SK-N-DZ (cell line): ENCODE data around the gene INSL6. TPM values are rescaled to one million over a fixed set of nuclear protein-coding genes. Genes with fewer than 3 reads are reported as not detected.
"Not testable (repeated sequence)": the region's sequence is repeated elsewhere in the genome, so short reads cannot be mapped to it uniquely, and the experiment has no call there.

Experiments used
- DNase-seq: peaks from one replicate; pipeline ENCODE4 v3.0.0-alpha.2; 2015; ENCODE audit warnings: low spot score
- polyA plus RNA-seq, 2 experiments: library from polyadenylated mRNA; depleted of rRNA; stranded (reverse); fragments of >200 nt; gene quantifications; 2 replicates each; pipeline ENCODE4 v1.2.3, GENCODE V29; 2014

Gene INSL6, protein sequence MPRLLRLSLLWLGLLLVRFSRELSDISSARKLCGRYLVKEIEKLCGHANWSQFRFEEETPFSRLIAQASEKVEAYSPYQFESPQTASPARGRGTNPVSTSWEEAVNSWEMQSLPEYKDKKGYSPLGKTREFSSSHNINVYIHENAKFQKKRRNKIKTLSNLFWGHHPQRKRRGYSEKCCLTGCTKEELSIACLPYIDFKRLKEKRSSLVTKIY
- polyA plus RNA-seq (2014; cell fraction: cytosol; rRNA removed) = not detected in 2 replicates
- not detected in 2 replicates for polyA plus RNA-seq (2014; cell fraction: nucleus; rRNA removed)

- DNase-seq = no peak
Measured at GRCh38 chr9:5185220-5185840, at the start of gene INSL6. TSS of gene INSL6 (minus strand) at chr9:5185639. CDS start at chr9:5185602, 37 bp downstream.

DNA sequence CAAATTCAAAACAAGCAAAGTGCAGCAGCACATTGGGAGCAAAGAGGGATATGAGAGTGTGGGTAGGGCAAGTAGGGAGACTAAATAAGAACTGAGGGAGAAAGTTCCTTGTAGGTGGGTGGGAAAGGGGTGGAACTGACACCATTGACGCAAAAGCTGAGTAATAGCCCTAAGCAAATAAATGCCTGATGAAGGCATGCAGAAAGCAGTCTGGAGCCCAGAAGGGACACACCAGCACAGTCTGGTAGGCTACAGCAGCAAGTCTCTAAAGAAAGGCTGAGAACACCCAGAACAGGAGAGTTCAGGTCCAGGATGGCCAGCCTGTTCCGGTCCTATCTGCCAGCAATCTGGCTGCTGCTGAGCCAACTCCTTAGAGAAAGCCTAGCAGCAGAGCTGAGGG is 45.8 kb upstream of the INSL6 start, which contains the start of gene INSL4:
Gene INSL4 (plus strand): TSS at position 208 of the 400 bp plus-strand sequence. CDS start 105 bp downstream, at position 313.
- no peak for DNase-seq

DNA sequence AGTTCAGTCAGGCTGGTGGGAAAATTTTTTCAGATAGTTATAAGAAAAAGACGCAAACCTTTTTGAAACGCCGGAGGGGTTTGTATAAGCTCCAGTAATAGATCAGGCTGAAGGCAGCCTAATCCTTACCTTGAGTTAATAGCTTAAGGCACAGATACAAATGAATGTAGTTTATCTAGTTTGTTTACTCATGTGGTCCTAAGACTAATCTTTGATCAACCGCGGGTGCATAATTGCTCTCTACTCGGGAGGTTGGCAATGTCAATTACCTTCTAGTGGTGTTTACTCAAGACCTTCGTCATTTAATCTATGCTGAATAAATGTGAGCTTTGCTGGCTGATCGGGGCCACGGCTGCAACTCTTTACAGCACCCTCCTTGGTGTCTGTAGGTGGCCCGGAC is 45.1 kb upstream of the INSL6 start:
- no peak for DNase-seq

DNA sequence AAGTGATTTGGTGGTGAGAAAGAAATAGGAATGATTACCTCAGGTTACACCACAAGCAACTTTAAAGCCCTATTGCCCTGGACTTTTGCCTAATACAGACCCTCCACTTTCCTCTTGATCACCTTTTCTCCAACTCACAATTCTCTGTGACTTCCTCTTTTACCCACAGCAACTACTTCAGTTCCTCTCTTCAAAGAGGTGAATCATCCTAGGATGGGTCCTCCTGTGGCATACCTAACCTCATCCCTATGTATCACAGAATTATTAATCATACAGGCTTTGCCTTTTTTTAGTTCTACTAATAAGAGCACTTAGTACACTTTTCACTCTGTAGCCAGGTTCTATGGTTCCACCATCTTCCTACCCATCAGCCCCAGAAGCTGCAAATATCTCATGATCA is 19.6 kb upstream of the INSL6 start:
- DNase-seq = no peak

- DNase-seq = no peak
Measured at GRCh38 chr9:5195463-5195862, 10.0 kb upstream of the INSL6 start.

DNA sequence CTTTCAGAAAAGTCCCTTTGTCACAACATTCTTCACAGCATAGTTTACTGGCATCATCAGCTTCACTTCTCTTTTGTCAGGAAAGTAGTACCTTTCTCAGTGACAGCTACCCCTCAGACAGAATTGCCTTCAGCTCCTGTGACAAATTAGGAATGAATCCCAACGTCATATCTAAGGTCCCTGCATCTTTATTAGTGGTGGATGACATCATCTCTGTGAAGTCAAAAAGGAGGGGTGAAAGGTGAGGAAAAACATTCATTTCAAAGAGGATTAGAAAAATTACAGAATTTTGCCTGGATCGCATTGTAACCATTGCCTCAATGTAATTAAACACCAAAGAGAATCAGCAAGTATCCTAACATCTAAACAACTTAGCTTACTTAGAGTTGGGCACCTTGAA is 7.9 kb upstream of the INSL6 start:
- DNase-seq = no peak

DNA sequence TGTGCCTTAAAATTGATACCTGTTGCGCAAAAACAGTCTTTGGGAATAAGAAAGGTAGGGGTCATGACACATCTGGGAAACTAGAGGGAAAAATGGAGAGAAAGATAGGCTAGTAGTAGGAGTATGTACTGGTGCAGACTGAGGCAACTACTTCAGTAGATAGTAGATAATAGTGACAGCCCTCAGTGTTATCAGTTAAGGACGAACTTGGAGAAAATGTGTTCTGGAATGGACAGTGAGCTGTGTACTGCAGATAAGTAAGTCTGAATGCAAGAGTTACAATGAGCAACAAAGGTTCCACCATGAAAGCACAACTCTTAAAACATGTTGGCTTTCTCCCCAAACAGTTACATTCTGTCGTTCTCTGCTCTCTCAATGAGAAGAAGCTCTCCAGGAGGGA is 6.5 kb upstream of the INSL6 start:
- no peak for DNase-seq

- no peak for DNase-seq
Measured at GRCh38 chr9:5188060-5188984, 2.9 kb upstream of the INSL6 start.

DNA sequence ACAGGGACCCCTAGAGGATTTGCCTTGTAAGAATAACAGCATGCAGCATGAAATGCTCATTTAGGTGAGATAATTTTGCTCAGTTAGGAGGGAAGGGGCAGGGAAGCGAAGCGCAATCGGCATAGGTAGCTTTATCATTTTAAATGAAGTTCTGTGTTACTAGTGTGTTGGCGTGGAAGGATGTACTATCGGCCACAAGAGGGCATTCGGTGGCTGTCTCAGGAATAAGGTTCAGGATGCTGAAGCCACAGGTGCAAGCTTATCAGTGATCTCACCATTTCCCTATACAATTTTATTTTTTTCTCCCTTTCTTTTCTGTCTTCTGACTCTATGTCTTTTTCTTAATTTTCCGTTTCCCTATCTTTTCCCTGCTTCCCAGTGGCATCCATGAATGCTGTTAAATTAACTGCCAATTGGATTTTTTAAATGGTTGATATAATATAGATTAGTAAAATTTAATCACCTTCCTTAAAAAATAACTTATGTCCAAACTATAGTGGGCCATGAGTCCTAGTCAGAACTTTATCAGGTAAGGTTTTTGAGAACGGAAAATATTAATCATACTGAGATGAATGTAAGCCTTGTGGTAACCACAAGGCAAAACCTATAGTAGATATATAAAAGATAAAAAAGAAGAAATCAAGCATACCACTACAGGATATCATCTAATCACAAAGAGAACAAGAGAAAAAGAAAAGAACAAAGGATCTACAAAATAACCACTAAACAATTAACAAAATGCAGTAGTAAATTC is 1.2 kb upstream of the INSL6 start:
- DNase-seq = peak; percentile 51

DNA sequence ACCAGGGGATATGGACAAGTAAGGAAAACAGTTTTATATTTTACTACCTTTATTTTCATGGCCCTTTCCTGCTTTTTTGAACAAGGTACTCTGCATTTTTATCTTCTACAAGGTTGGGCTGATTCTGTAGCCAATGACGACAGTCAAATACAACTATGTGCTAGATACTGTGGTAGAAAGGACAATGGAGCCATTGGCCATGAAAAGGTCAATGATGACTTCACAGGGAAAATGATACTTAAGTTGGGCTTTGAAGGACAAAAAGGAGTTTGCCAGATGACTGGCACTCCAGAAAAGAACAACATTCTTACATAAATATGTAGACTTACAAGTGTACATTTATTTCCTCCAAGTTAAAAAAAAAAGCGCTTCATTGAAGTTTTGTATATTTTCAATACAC is 663 bp downstream of the INSL6 start:
- no peak for DNase-seq

DNA sequence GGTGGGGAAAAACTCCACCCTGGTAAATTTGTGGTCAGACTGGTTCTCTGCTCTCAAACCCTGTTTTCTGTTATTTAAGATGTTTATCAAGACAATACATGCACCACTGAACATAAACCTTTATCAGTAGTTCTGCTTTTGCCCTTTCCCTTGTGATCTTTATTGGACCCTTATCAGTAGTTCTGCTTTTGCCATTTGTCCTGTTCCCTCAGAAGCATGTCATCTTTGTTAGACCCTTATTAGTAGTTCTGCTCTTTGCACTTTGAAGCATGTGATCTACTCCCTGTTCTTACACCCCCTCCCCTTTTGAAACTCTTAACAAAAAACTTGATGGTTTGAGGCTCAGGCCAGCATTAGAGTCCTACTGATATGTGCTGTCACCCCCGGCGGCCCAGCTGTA is 4.8 kb downstream of the INSL6 start:
- not testable (repeated sequence) for DNase-seq

DNA sequence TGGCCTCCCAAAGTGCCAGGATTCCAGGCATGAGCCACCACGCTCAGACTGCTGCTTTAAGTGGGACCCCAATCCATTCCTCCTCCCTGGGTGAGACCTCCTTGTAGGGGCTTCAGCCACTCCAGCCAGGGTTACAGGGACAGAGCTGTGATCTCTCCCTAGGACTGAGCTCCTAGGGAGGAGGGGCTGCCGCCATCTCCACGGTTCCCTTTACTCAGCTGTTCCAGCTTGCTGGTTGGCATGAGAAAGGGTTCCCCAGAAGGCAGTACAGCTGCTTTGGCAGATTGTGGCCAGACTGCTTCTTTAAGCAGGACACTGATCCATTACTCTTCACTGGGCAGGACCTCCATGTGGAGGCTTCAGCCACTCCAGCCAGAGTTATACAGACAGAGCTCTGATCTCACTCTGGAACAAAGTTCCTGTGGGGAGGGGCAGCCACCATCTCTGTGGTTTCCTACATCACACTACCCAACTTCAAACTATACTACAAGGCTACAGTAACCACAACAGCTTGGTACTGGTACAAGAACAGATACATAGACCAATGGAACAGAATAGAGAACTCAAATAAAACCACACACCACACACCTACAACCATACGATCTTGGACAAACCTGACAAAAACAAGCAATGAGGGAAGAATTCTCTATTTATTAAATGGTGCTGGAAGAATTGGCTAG is 7.2 kb downstream of the INSL6 start:
- no peak for DNase-seq

DNA sequence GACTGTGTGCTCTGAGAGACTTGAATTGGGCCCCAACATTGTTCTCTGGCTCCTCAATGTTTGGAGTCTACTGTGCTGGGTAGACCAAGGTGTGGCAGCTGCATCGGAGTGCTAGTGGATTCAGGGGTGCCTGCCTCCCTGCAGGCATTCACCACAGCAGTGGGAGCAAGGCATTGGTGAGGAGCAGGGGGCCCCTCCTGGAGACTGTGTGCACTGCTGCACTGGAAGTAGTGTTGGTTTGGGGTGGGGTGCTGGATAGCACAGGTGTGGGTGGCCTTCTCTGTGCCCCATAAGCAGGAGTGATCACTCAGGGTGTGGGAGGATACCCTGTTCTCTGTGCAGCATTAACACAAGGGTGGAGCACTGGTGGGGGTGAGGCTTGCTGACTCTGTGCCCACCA is 39.2 kb downstream of the INSL6 start:
- DNase-seq = no peak

GRCh38 chr9:5144217-5144616 is 41.2 kb downstream of the INSL6 start:
- no peak for DNase-seq

- no peak for DNase-seq
Measured at GRCh38 chr9:5140151-5140550, 45.3 kb downstream of the INSL6 start.

DNA sequence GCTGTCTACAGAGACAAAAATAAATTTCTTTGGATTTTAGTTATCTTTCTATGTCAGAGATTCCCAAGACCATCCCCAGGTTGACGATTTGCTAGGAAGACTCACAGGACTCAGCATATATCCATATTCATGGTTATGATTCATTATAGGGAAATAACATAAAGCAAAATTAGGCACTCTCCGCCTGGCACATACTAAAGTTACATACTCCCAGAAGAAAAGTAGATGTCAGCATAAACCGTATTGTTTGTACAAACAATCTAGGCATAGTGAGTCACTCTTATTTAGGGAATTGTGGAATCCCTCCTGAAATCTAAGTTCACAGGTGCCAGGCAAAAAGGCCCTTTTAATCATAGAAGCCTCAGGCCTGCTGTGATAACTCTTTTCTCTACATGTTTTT is 62.9 kb downstream of the INSL6 start:
- no peak for DNase-seq

DNA sequence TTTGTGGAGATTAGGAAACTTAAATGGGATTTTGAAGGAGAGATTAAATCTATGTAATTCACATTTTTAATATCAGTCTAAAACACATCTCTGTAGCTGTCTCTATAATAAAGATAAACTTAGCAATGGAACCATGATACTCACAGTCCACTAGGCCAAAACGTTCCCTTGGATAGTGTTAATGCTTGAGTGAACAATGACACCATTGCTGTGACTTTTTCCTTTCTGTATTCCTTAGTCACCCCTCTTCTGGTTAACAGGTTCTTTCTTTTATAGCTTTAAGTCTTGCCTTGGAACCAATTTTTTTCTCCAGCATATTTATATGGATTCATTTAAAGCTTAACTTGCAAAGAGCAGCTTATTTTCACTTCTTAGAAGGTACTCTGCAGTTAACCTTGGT is 63.3 kb downstream of the INSL6 start:
- DNase-seq = no peak

GRCh38 chr9:5113994-5114748 is 71.3 kb downstream of the INSL6 start:
- DNase-seq = no peak
